PC-9 (cell line): ENCODE data around the gene CDK2. TPM values are rescaled to one million over a fixed set of nuclear protein-coding genes. Genes with fewer than 3 reads are reported as not detected.

Experiments
- BruUV-seq: library from RNA; stranded (reverse); fragments of 400-500 nt; replicated peaks from 2 replicates; lab custom pipeline; 2021; lab: Mats Ljungman, UMichigan
- CTCF ChIA-PET: fragments of 300-600 bp; sonication (Branson Sonifier 250); formaldehyde crosslinking; loops from one replicate; lab custom pipeline; 2022; ENCODE audit warnings: antibody characterized with exemption; lab: Charles Lee
- POLR2A ChIA-PET: fragments of 300-600 bp; sonication (Branson Sonifier 250); formaldehyde crosslinking; loops from one replicate; lab custom pipeline; 2022; ENCODE audit warnings: antibody characterized with exemption; ENCODE audit not compliant: unreplicated experiment; lab: Charles Lee
- DNase-seq, 2 experiments: peaks; one replicate each; pipeline versions ENCODE4 v3.0.0 to v3.0.0-alpha.2; 2015 to 2022; ENCODE audit warnings: mixed read lengths in 1 of 2
- H2AFZ ChIP-seq: fragments of 200-600 bp; sonication (generic); 2 replicates; pipeline ENCODE4 v1.8.1; 2017; ENCODE audit warnings: antibody characterized with exemption
- H3F3A ChIP-seq: fragments of 200-600 bp; sonication (generic); 2 replicates; pipeline ENCODE4 v1.8.1; 2017; ENCODE audit warnings: antibody characterized with exemption, mild to moderate bottlenecking, low read depth; ENCODE audit not compliant: insufficient read depth
- H3K27ac ChIP-seq: fragments of 200-600 bp; sonication (generic); 2 replicates; pipeline ENCODE4 v1.6.1; 2016; ENCODE audit warnings: mixed run types
- H3K27me3 ChIP-seq: fragments of 200-600 bp; sonication (generic); 2 replicates; pipeline ENCODE4 v1.6.1; 2016; ENCODE audit warnings: low read depth, mixed run types; ENCODE audit not compliant: insufficient read depth
- H3K36me3 ChIP-seq: fragments of 200-600 bp; sonication (generic); 2 replicates; pipeline ENCODE4 v1.6.1; 2016; ENCODE audit warnings: low read depth, mixed run types
- H3K4me1 ChIP-seq: fragments of 200-600 bp; sonication (generic); replicated peaks from 2 replicates; pipeline ENCODE4 v1.6.1; 2016; ENCODE audit warnings: mixed run types; ENCODE audit not compliant: insufficient read depth
- H3K4me2 ChIP-seq: fragments of 200-600 bp; sonication (generic); 2 replicates; pipeline ENCODE4 v1.6.1; 2017; ENCODE audit warnings: mixed run types
- H3K4me3 ChIP-seq: fragments of 200-600 bp; sonication (generic); 2 replicates; pipeline ENCODE4 v1.6.1; 2016; ENCODE audit warnings: mixed run types
- H3K79me2 ChIP-seq: fragments of 200-600 bp; sonication (generic); 2 replicates; pipeline ENCODE4 v1.6.1; 2017; ENCODE audit warnings: low read depth, mixed run types
- H3K9me2 ChIP-seq: fragments of 200-600 bp; sonication (generic); 2 replicates; pipeline ENCODE4 v1.8.1; 2017; ENCODE audit warnings: mild to moderate bottlenecking; ENCODE audit not compliant: insufficient read depth
- H3K9me3 ChIP-seq: fragments of 200-600 bp; sonication (generic); 2 replicates; pipeline ENCODE4 v1.8.1; 2016; ENCODE audit warnings: low read depth; ENCODE audit not compliant: insufficient read depth
- H4K20me1 ChIP-seq: fragments of 200-600 bp; sonication (generic); 2 replicates; pipeline ENCODE4 v1.8.1; 2017; ENCODE audit not compliant: insufficient read depth
- EZH2 ChIP-seq: fragments of 200-600 bp; sonication (generic); IDR thresholded peaks from 2 replicates; pipeline ENCODE4 v1.8.0; 2017; ENCODE audit warnings: antibody characterized with exemption, low read depth
- intact Hi-C: fragments of 100-400 bp; cut with micrococcal nuclease; formaldehyde crosslinking; loops from one replicate; pipeline ENCODE4 v1.10.0; 2022; ENCODE audit not compliant: unreplicated experiment
- total RNA-seq: library from RNA; stranded (reverse); gene quantifications from 2 replicates; pipeline ENCODE4 v1.2.3, GENCODE V29; 2021
- TF ChIP-seq, protein P1 (sequence below): fragments of 200-600 bp; sonication (generic); conservative IDR thresholded peaks from 2 replicates; pipeline ENCODE4 v1.6.1; 2017; ENCODE audit warnings: mixed run types, antibody characterized with exemption, mild to moderate bottlenecking, moderate library complexity

Gene CDK2
- total RNA-seq, 1 experiment from 2014 or later = 93.8 TPM

DNA sequence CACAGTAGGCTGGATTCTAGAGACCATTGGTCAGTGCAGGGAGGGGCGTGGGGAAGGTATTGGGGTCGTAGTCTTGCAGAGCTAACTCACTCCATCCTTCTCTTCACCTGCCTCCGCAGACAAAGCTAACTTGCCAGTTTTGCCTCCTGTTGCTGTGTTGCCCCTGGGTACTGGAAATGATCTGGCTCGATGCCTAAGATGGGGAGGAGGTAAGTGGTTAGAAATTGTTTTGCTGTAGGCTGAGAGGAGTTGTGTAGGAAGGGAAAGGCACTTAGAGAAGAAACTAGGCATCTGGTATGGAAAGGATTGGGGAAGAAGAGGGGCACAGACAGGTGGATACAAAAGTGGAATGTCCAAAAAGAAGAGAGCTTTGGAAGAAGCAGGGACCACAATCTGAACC lies 24.6 kb upstream of the CDK2 start:
- POLR2A ChIA-PET = no interaction called here
- intact Hi-C loops = no loop called here
- Histone ChIP-seq H3K27me3 (no peaks in the 10 kb centered on the region), H3K36me3 (no peaks in the 10 kb centered on the region), H3K4me3 (no peak overlapping the region), H3K9me2 (no peaks in the 10 kb centered on the region), H3K4me1 (peaks cover 20% of the 10 kb centered on the region), H3K9me3 (no peaks in the 10 kb centered on the region), H3K79me2 (no peaks in the 10 kb centered on the region), H3F3A (peaks cover 14% of the 10 kb centered on the region; the same call in 1 of the 2 replicates), H3K27ac (no peak overlapping the region), H3K4me2 (no peak overlapping the region), H2AFZ (no peak overlapping the region), H4K20me1 (no peaks in the 10 kb centered on the region)
- CTCF ChIA-PET = interaction anchor here (0.6 kb wide), 1 partner anchor 15 kb away, joined by 30 read pairs; no protein-coding TSS in a partner anchor
- BruUV-seq = no TSS peak
- DNase-seq = no peak
- no peak for TF ChIP-seq EZH2
- TF ChIP-seq, protein P1, sequence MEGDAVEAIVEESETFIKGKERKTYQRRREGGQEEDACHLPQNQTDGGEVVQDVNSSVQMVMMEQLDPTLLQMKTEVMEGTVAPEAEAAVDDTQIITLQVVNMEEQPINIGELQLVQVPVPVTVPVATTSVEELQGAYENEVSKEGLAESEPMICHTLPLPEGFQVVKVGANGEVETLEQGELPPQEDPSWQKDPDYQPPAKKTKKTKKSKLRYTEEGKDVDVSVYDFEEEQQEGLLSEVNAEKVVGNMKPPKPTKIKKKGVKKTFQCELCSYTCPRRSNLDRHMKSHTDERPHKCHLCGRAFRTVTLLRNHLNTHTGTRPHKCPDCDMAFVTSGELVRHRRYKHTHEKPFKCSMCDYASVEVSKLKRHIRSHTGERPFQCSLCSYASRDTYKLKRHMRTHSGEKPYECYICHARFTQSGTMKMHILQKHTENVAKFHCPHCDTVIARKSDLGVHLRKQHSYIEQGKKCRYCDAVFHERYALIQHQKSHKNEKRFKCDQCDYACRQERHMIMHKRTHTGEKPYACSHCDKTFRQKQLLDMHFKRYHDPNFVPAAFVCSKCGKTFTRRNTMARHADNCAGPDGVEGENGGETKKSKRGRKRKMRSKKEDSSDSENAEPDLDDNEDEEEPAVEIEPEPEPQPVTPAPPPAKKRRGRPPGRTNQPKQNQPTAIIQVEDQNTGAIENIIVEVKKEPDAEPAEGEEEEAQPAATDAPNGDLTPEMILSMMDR = no peak

DNA sequence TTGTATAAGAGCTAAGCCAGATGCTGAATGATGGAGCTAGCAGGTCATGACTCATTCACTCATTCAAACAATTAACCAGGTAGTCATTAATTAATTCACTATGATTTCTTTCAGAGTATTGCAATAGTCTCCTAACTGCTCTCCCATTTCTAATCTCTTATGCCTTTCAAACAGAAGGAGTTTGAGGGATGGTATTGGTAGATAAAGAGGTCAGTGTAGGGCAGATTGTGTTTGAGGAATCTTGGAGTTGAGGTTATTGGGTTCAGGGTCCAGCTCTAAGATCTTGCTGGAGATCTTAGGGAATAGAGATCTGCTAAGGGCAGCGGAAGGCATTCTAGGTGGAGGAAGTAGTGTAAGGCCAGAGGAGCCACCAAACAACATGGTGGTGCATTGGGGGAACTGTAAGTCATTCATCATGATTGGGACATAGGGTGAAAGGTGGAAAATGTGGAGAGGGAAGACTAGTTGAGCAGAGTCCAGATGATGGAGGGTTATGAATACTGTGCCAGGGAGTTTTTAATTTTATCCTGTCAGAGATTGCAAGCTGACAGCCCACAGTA lies 24.0 kb upstream of the CDK2 start:
- Histone ChIP-seq H3K36me3 (no peaks in the 10 kb centered on the region), H3K4me1 (peaks cover 14% of the 10 kb centered on the region), H3F3A (peaks cover 11% of the 10 kb centered on the region; the same call in 1 of the 2 replicates), H3K9me3 (no peaks in the 10 kb centered on the region), H2AFZ (no peak overlapping the region), H3K27me3 (no peaks in the 10 kb centered on the region), H4K20me1 (no peaks in the 10 kb centered on the region), H3K27ac (no peak overlapping the region), H3K4me3 (no peak overlapping the region), H3K79me2 (no peaks in the 10 kb centered on the region), H3K4me2 (no peak overlapping the region), H3K9me2 (no peaks in the 10 kb centered on the region)
- intact Hi-C loops = no loop called here
- TF ChIP-seq, protein P1 = no peak
- no peak for TF ChIP-seq EZH2
- CTCF ChIA-PET = interaction anchor here (0.5 to 0.6 kb wide), 2 partner anchors 15 to 82 kb away, joined by 3 to 30 read pairs; no protein-coding TSS in a partner anchor
- POLR2A ChIA-PET = no interaction called here
- DNase-seq = no peak
- no TSS peak for BruUV-seq

DNA sequence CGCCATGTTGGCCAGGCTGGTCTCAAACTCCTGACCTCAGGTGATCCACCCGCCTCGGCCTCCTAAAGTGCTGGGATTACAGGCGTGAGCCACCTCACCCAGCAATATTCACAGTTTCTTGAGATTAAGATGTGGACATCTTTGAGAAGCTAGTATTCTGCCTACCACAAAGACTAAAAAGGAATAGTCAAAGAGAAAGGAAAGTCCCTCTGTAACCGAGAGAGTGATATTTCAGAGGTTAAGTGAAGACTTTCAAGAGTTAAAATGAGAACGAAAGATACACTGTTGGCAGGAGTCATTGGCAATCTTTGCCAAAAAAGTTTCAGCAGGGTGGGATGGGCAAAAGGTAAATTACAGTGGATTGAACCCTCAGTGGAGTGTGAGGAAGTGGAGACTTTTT lies 20.1 kb upstream of the CDK2 start:
- Histone ChIP-seq H3K27ac (no peak overlapping the region), H3K79me2 (no peaks in the 10 kb centered on the region), H3K27me3 (no peaks in the 10 kb centered on the region), H4K20me1 (no peaks in the 10 kb centered on the region), H3K4me2 (no peak overlapping the region), H3K36me3 (no peaks in the 10 kb centered on the region), H3K4me3 (no peak overlapping the region), H3K9me3 (no peaks in the 10 kb centered on the region), H2AFZ (no peak overlapping the region), H3F3A (no peaks in the 10 kb centered on the region), H3K9me2 (no peaks in the 10 kb centered on the region), H3K4me1 (no peaks in the 10 kb centered on the region)
- intact Hi-C loops = no loop called here
- no peak for DNase-seq
- ChIA-PET CTCF (interaction anchor here (0.6 kb wide), 1 partner anchor 134 kb away, joined by 4 read pairs; no protein-coding TSS in a partner anchor), POLR2A (no interaction called here)
- TF ChIP-seq, protein P1 = no peak
- TF ChIP-seq EZH2 = no peak
- BruUV-seq = no TSS peak
